ENCODE data around the gene HTATIP2.

- TF ChIP-seq EZH2 (IDR thresholded peaks at IDR 0.05; ENCODE audit: low read depth, unreplicated experiment) (no peak), ZNF331 (CRISPR knock-in tag; IDR thresholded peaks at IDR 0.05; ENCODE audit: low read depth) (no peak), EZH2phosphoT487 (IDR thresholded peaks at IDR 0.05; ENCODE audit: unreplicated experiment) (no peak), CTCF (conservative IDR thresholded peaks at IDR 0.05; ENCODE audit: low read depth in 2 of 2) (peak; percentile 73 to 80), CREB1 (CRISPR knock-in tag; IDR thresholded peaks at IDR 0.05; ENCODE audit: low read depth) (no peak), REST (IDR thresholded peaks at IDR 0.05; ENCODE audit: unreplicated experiment) (no peak), NANOG (IDR thresholded peaks at IDR 0.05; ENCODE audit: borderline replicate concordance) (no peak)
These were observed 25.9 kb upstream of the HTATIP2 start for GRCh38 chr11:20337526-20338154.
